IMR-90 (cell line): ENCODE measurements around the gene TPGS2. TPM values are rescaled to one million over a fixed set of nuclear protein-coding genes. Genes with fewer than 3 reads are reported as not detected.

Source experiments
- ATAC-seq: fragments of 200-7000 bp; cut with Tn5 transposase; 2 replicates; pipeline ENCODE4 v1.9.1; 2020; ENCODE audit warnings: low read depth, mild to moderate bottlenecking, moderate library complexity
- BruUV-seq: library from RNA; stranded (reverse); fragments of 400-500 nt; replicated peaks from 2 replicates; lab custom pipeline; 2021; lab: Mats Ljungman, UMichigan
- CTCF ChIA-PET: fragments of 300-600 bp; formaldehyde crosslinking; extraction: SDS; loops from one replicate; lab custom pipeline; 2021; ENCODE audit warnings: antibody characterized with exemption; lab: Yijun Ruan, JAX
- POLR2A ChIA-PET: fragments of 300-600 bp; sonication (Branson Sonifier 250); formaldehyde crosslinking; loops from one replicate; lab custom pipeline; 2022; ENCODE audit warnings: antibody characterized with exemption; ENCODE audit not compliant: unreplicated experiment; lab: Charles Lee
- DNase-seq: peaks from one replicate; pipeline ENCODE4 v3.0.0; 2013
- H2AFZ ChIP-seq: replicated peaks from 2 replicates; pipeline ENCODE3; 2013; ENCODE audit warnings: low read length, mild to moderate bottlenecking; ENCODE audit not compliant: poor library complexity
- H2AK5ac ChIP-seq: 2 replicates; pipeline ENCODE4 v1.6.1; 2013; ENCODE audit warnings: low read depth, low read length, inconsistent platforms
- H2AK9ac ChIP-seq: replicated peaks from 2 replicates; pipeline ENCODE3; 2013; ENCODE audit warnings: mild to moderate bottlenecking, low read depth, low read length, moderate library complexity; ENCODE audit not compliant: poor library complexity
- H2BK120ac ChIP-seq: 2 replicates; pipeline ENCODE4 v1.6.1; 2013; ENCODE audit warnings: low read depth, low read length, inconsistent platforms
- H2BK15ac ChIP-seq: 3 replicates; pipeline ENCODE4 v1.6.1; 2013; ENCODE audit warnings: low read depth, low read length, inconsistent platforms
- H2BK20ac ChIP-seq: 2 replicates; pipeline ENCODE4 v1.6.1; 2013; ENCODE audit warnings: low read depth, mild to moderate bottlenecking, inconsistent platforms, low read length, moderate library complexity
- H2BK5ac ChIP-seq: 2 replicates; pipeline ENCODE4 v1.6.1; 2013; ENCODE audit warnings: mild to moderate bottlenecking, low read depth, low read length, inconsistent platforms; ENCODE audit not compliant: poor library complexity, severe bottlenecking
- H3K14ac ChIP-seq: replicated peaks from 2 replicates; pipeline ENCODE4 v1.6.1; 2013; ENCODE audit warnings: low read depth, low read length, inconsistent platforms
- H3K18ac ChIP-seq: 2 replicates; pipeline ENCODE4 v1.6.1; 2013; ENCODE audit warnings: low read depth, low read length, control low read depth
- H3K23ac ChIP-seq: 2 replicates; pipeline ENCODE4 v1.6.1; 2013; ENCODE audit warnings: low read depth, low read length, inconsistent platforms
- H3K27ac ChIP-seq: 2 replicates; pipeline ENCODE4 v1.5.1; 2013; ENCODE audit warnings: mild to moderate bottlenecking, control low read depth, low read length; ENCODE audit not compliant: insufficient read depth
- H3K27me3 ChIP-seq: 2 replicates; pipeline ENCODE4 v1.6.1; 2013; ENCODE audit warnings: low read length; ENCODE audit not compliant: control insufficient read depth, insufficient read depth
- H3K36me3 ChIP-seq: 2 replicates; pipeline ENCODE4 v1.6.1; 2013; ENCODE audit warnings: low read length, mixed read lengths; ENCODE audit not compliant: control insufficient read depth, insufficient read depth
- H3K4ac ChIP-seq: 2 replicates; pipeline ENCODE4 v1.6.1; 2013; ENCODE audit warnings: low read depth, low read length, inconsistent platforms
- H3K4me1 ChIP-seq: 2 replicates; pipeline ENCODE4 v1.6.1; 2013; ENCODE audit warnings: low read length, mixed read lengths; ENCODE audit not compliant: control insufficient read depth, insufficient read depth
- H3K4me2 ChIP-seq: 2 replicates; pipeline ENCODE4 v1.6.1; 2013; ENCODE audit warnings: low read depth, mild to moderate bottlenecking, control low read depth, low read length, moderate library complexity
- H3K4me3 ChIP-seq: 2 replicates; pipeline ENCODE4 v1.5.1; 2013; ENCODE audit warnings: low read depth, mild to moderate bottlenecking, control low read depth, low read length, moderate library complexity; ENCODE audit not compliant: insufficient read depth
- H3K56ac ChIP-seq: 2 replicates; pipeline ENCODE4 v1.6.1; 2013; ENCODE audit warnings: low read length, inconsistent platforms; ENCODE audit not compliant: insufficient read depth; ENCODE audit errors: extremely low read depth
- H3K79me1 ChIP-seq, 2 experiments: 2 replicates each; pipeline ENCODE4 v1.6.1; 2013; ENCODE audit warnings: low read length in 2 of 2, inconsistent platforms in 1 of 2, low read depth in 1 of 2
- H3K9ac ChIP-seq: 2 replicates; pipeline ENCODE4 v1.6.1; 2013; ENCODE audit warnings: low read depth, low read length, control low read depth
- H3K9me1 ChIP-seq: 2 replicates; pipeline ENCODE4 v1.6.1; 2013; ENCODE audit warnings: low read length, inconsistent platforms; ENCODE audit not compliant: insufficient read depth
- H3K9me3 ChIP-seq: 2 replicates; pipeline ENCODE4 v1.6.1; 2013; ENCODE audit warnings: low read length; ENCODE audit not compliant: control insufficient read depth, insufficient read depth
- H4K20me1 ChIP-seq: 2 replicates; pipeline ENCODE4 v1.6.1; 2013; ENCODE audit warnings: low read length, inconsistent platforms; ENCODE audit not compliant: insufficient read depth
- H4K5ac ChIP-seq: 2 replicates; pipeline ENCODE4 v1.6.1; 2013; ENCODE audit warnings: mild to moderate bottlenecking, low read depth, low read length, control low read depth
- H4K8ac ChIP-seq, 2 experiments: 2 replicates each; pipeline ENCODE4 v1.6.1; 2013; ENCODE audit warnings: low read depth in 2 of 2, low read length in 2 of 2, control low read depth in 1 of 2, inconsistent platforms in 1 of 2
- H4K91ac ChIP-seq: 2 replicates; pipeline ENCODE4 v1.6.1; 2013; ENCODE audit warnings: low read depth, low read length, inconsistent platforms; ENCODE audit not compliant: insufficient read depth
- BHLHE40 ChIP-seq: fragments of 150-350 bp; IDR thresholded peaks from 2 replicates; pipeline ENCODE4 v1.6.1; 2016; ENCODE audit warnings: mild to moderate bottlenecking, low read depth, low read length
- CEBPB ChIP-seq: IDR thresholded peaks from 2 replicates; pipeline ENCODE4 v1.6.1; 2012; ENCODE audit warnings: low read depth, low read length, improper control_type of control experiment
- FOS ChIP-seq: fragments of 150-350 bp; IDR thresholded peaks from 2 replicates; pipeline ENCODE4 v1.6.1; 2016; ENCODE audit warnings: low read depth, low read length
- MXI1 ChIP-seq: IDR thresholded peaks from 2 replicates; pipeline ENCODE4 v1.6.1; 2012; ENCODE audit warnings: low read depth, mild to moderate bottlenecking, low read length, moderate library complexity, borderline replicate concordance
- POLR2A ChIP-seq: IDR thresholded peaks from 2 replicates; pipeline ENCODE4 v1.6.1; 2012; ENCODE audit warnings: mild to moderate bottlenecking, low read depth, low read length
- RAD21 ChIP-seq: IDR thresholded peaks from 2 replicates; pipeline ENCODE4 v1.6.1; 2012; ENCODE audit warnings: low read length, improper control_type of control experiment
- RCOR1 ChIP-seq: IDR thresholded peaks from 2 replicates; pipeline ENCODE4 v1.6.1; 2012; ENCODE audit warnings: mild to moderate bottlenecking, low read length, improper control_type of control experiment; ENCODE audit not compliant: insufficient replicate concordance
- RFX5 ChIP-seq: IDR thresholded peaks from 2 replicates; pipeline ENCODE4 v1.8.0; 2012; ENCODE audit warnings: low read depth, mild to moderate bottlenecking, low read length, moderate library complexity
- WGBS, 2 experiments: methylation state at CpG; one replicate each; pipeline versions ENCODE4 v1.1.5 to v1.1.7; 2013; ENCODE audit warnings: missing lambda C conversion rate in 2 of 2; ENCODE audit not compliant: insufficient read length in 1 of 2; ENCODE audit errors: extremely low coverage in 2 of 2; 5-methylcytosine and 5-hydroxymethylcytosine counted together
- dilution Hi-C: fragments of 300-500 bp; cut with HindIII; formaldehyde crosslinking; loops from one replicate; pipeline ENCODE4 v1.14.3; 2018; ENCODE audit warnings: low sequenced_read_pairs; ENCODE audit not compliant: unreplicated experiment
- in situ Hi-C: fragments of 300-500 bp; cut with MboI; formaldehyde crosslinking; loops from 3 replicates; pipeline ENCODE4 v1.14.3; 2019; ENCODE audit warnings: low sequenced_read_pairs, inconsistent platforms, mixed read lengths
- intact Hi-C: fragments of 100-400 bp; cut with micrococcal nuclease; formaldehyde crosslinking; loops from 2 replicates; pipeline ENCODE4 v1.10.0; 2022
- polyA plus RNA-seq, 3 experiments: library from polyadenylated mRNA; depleted of rRNA; stranded (reverse); fragments of >200 nt; gene quantifications; 2 replicates each; pipeline ENCODE4 v1.2.3, GENCODE V29; 2012; ENCODE audit warnings: low replicate concordance in 1 of 3
- total RNA-seq: library from RNA; depleted of rRNA; stranded (reverse); fragments of >200 nt; gene quantifications from 2 replicates; pipeline ENCODE4 v1.2.3, GENCODE V29; 2012
- TF ChIP-seq, protein P1 (sequence below): conservative IDR thresholded peaks from 2 replicates; pipeline ENCODE4 v1.5.1; 2012; ENCODE audit warnings: mild to moderate bottlenecking, low read depth, low read length, improper control_type of control experiment
- TF ChIP-seq, protein P2 (sequence below): fragments of 150-350 bp; IDR thresholded peaks from 2 replicates; pipeline ENCODE4 v1.6.1; 2017; ENCODE audit warnings: mild to moderate bottlenecking, antibody characterized with exemption, low read length, low read depth

Gene TPGS2
- total and polyA plus RNA-seq, 2 of the 4 experiments (the other 2 are of a cell fraction): 201 to 294 TPM

DNA sequence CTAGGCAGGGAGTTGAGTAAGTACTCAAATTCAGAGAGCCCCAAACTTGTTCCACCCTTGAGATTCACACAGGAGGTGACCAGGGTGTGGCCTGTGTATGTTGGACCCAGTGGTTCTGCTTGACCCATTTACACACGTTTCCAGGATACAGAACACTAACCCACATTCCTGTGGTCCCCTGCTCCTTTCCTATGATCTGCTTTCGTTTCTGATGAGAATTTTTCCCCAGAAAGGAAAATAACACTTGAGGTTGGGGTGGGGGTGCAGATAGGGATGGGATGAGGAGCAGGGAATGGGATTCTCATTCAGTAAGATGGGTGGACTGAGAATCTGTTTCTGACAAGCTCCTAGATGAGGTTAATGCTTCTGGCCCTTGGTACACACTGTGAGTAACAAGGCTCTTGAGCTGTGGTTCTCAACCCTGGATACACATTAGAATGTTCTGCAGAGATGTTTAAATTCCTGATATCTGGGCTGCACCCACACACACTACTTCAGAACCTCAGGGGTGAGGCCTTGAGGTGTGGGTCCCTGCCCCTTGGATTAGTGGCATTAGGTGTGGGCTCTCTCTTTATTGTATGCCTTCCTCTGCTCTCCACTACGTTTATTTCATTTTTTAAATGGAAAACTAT is 58.4 kb downstream of the TPGS2 start:
- DNase-seq (no peak), ATAC-seq (no peak; the same call in none of the 2 replicates)
- CTCF ChIA-PET: no interaction called here

More for the DNA sequence above, 58.4 kb downstream of the TPGS2 start:
- Histone ChIP-seq H3K56ac (no peak overlapping the region), H3K14ac (0 out of 2 replicates have a peak overlapping the region, but pooled peaks have one; percentile 21), H3K4me1 (peaks cover 14% of the 10 kb centered on the region), H4K91ac (no peak overlapping the region), H2AK9ac (no peak overlapping the region), H3K79me1 (no peaks in the 10 kb centered on the region), H3K27me3 (no peaks in the 10 kb centered on the region), H3K27ac (no peak overlapping the region), H4K8ac (no peak overlapping the region), H3K18ac (no peak overlapping the region), H3K9ac (no peak overlapping the region), H2BK120ac (no peak overlapping the region; the same call in 1 of the 2 replicates), H2AK5ac (no peak overlapping the region), H3K36me3 (0 out of 2 replicates have a peak, but pooled peaks cover 2% of the 10 kb centered on the region), H3K23ac (no peak overlapping the region), H2BK20ac (no peak overlapping the region; the same call in none of the 2 replicates), H2AFZ (no peak overlapping the region), H3K9me3 (no peaks in the 10 kb centered on the region), H3K4me3 (no peak overlapping the region), H4K5ac (no peak overlapping the region), H3K9me1 (peaks cover 17% of the 10 kb centered on the region), H4K20me1 (no peaks in the 10 kb centered on the region), H2BK15ac (no peak overlapping the region), H3K4ac (no peak overlapping the region), H3K4me2 (no peak overlapping the region), H2BK5ac (no peak overlapping the region)
- BruUV-seq: no TSS peak
- WGBS, 2 experiments: no CpG with 5 or more reads among the region's 3 CpGs
- intact Hi-C loops: no loop called here
- in situ Hi-C loops: no loop called here
- dilution Hi-C loops: no loop called here
- POLR2A ChIA-PET: no interaction called here
- TF ChIP-seq BHLHE40: no peak
- no peak for TF ChIP-seq POLR2A
- TF ChIP-seq RFX5: no peak
- TF ChIP-seq CEBPB: no peak
- no peak for TF ChIP-seq MXI1
- no peak for TF ChIP-seq RAD21
- TF ChIP-seq, protein P1, sequence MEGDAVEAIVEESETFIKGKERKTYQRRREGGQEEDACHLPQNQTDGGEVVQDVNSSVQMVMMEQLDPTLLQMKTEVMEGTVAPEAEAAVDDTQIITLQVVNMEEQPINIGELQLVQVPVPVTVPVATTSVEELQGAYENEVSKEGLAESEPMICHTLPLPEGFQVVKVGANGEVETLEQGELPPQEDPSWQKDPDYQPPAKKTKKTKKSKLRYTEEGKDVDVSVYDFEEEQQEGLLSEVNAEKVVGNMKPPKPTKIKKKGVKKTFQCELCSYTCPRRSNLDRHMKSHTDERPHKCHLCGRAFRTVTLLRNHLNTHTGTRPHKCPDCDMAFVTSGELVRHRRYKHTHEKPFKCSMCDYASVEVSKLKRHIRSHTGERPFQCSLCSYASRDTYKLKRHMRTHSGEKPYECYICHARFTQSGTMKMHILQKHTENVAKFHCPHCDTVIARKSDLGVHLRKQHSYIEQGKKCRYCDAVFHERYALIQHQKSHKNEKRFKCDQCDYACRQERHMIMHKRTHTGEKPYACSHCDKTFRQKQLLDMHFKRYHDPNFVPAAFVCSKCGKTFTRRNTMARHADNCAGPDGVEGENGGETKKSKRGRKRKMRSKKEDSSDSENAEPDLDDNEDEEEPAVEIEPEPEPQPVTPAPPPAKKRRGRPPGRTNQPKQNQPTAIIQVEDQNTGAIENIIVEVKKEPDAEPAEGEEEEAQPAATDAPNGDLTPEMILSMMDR: no peak
- no peak for TF ChIP-seq FOS
- no peak for TF ChIP-seq RCOR1
- TF ChIP-seq, protein P2, sequence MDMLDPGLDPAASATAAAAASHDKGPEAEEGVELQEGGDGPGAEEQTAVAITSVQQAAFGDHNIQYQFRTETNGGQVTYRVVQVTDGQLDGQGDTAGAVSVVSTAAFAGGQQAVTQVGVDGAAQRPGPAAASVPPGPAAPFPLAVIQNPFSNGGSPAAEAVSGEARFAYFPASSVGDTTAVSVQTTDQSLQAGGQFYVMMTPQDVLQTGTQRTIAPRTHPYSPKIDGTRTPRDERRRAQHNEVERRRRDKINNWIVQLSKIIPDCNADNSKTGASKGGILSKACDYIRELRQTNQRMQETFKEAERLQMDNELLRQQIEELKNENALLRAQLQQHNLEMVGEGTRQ: no peak
